GM18868 (cell line): ENCODE data around the gene MPV17.
"Not testable (repeated sequence)": the region's sequence is repeated elsewhere in the genome, so short reads cannot be mapped to it uniquely, and the experiment has no call there.

Experiments used
- ATAC-seq: cut with Tn5 transposase; IDR thresholded peaks from one replicate; pipeline ENCODE4 v1.9.1; 2021; ENCODE audit warnings: mild to moderate bottlenecking, moderate library complexity; ENCODE audit not compliant: unreplicated experiment

The MPV17 gene

GRCh38 chr2:27323596-27324285 is 844 bp upstream of the MPV17 start:
- ATAC-seq, result no peak

GRCh38 chr2:27322301-27322765 is 564 bp downstream of the MPV17 start:
- ATAC-seq, result no peak

GRCh38 chr2:27320958-27321543 is 1.8 kb downstream of the MPV17 start:
- ATAC-seq, result no peak

- ATAC-seq, result not testable (repeated sequence)
These were observed 3.1 kb downstream of the MPV17 start for GRCh38 chr2:27319839-27320238.

- ATAC-seq, result no peak
These were observed 6.1 kb downstream of the MPV17 start for GRCh38 chr2:27316655-27317412.

- ATAC-seq, result no peak
These were observed 7.8 kb downstream of the MPV17 start for GRCh38 chr2:27315122-27315521.

GRCh38 chr2:27314709-27315108 is 8.2 kb downstream of the MPV17 start:
- ATAC-seq, result no peak

- ATAC-seq, result no peak
These were observed 8.8 kb downstream of the MPV17 start for GRCh38 chr2:27313882-27314645.

GRCh38 chr2:27312152-27312551 is 10.7 kb downstream of the MPV17 start:
- ATAC-seq, result no peak

GRCh38 chr2:27309651-27310050 is 13.2 kb downstream of the MPV17 start:
- ATAC-seq, result no peak

GRCh38 chr2:27308359-27308881 is 14.5 kb downstream of the MPV17 start, which contains the start of gene UCN:
TSS of gene UCN (minus strand) at chr2:27308445. CDS start at chr2:27307895, 550 bp downstream.
- ATAC-seq, result no peak

GRCh38 chr2:27307545-27308358 is 15.1 kb downstream of the MPV17 start:
- no peak for ATAC-seq

- ATAC-seq, result no peak
These were observed 15.7 kb downstream of the MPV17 start for GRCh38 chr2:27307287-27307544.

GRCh38 chr2:27306573-27307286 is 16.2 kb downstream of the MPV17 start:
- no peak for ATAC-seq

- ATAC-seq, result no peak
These were observed 16.8 kb downstream of the MPV17 start for GRCh38 chr2:27306136-27306535.

- ATAC-seq, result no peak
These were observed 17.4 kb downstream of the MPV17 start for GRCh38 chr2:27305516-27305915.

GRCh38 chr2:27304488-27305240 is 18.2 kb downstream of the MPV17 start:
- no peak for ATAC-seq

GRCh38 chr2:27303093-27304025 is 19.5 kb downstream of the MPV17 start:
- ATAC-seq, result no peak
